ENCODE data around the gene ZMYM3. TPM values are rescaled to one million over a fixed set of nuclear protein-coding genes. Genes with fewer than 3 reads are reported as not detected.

Gene ZMYM3
- total and polyA plus RNA-seq, 2 experiments from 2014 or later = 31.0 to 71.1 TPM

DNA sequence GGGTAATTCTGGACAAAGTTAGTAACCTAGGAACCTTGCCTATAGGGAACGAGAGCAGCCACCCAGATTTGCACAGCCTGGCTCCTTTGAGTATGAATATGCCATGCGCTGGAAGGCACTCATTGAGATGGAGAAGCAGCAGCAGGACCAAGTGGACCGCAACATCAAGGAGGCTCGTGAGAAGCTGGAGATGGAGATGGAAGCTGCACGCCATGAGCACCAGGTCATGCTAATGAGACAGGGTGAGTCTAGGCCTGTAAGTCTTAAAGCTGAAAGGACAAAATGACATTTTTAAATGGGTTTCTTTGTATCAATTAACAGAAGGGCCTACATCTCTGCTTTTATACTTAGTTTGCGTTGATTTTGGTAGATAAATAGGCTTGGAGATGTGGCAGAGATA lies 42.9 kb upstream of the ZMYM3 start (continued):
- TF ChIP-seq, protein P1, sequence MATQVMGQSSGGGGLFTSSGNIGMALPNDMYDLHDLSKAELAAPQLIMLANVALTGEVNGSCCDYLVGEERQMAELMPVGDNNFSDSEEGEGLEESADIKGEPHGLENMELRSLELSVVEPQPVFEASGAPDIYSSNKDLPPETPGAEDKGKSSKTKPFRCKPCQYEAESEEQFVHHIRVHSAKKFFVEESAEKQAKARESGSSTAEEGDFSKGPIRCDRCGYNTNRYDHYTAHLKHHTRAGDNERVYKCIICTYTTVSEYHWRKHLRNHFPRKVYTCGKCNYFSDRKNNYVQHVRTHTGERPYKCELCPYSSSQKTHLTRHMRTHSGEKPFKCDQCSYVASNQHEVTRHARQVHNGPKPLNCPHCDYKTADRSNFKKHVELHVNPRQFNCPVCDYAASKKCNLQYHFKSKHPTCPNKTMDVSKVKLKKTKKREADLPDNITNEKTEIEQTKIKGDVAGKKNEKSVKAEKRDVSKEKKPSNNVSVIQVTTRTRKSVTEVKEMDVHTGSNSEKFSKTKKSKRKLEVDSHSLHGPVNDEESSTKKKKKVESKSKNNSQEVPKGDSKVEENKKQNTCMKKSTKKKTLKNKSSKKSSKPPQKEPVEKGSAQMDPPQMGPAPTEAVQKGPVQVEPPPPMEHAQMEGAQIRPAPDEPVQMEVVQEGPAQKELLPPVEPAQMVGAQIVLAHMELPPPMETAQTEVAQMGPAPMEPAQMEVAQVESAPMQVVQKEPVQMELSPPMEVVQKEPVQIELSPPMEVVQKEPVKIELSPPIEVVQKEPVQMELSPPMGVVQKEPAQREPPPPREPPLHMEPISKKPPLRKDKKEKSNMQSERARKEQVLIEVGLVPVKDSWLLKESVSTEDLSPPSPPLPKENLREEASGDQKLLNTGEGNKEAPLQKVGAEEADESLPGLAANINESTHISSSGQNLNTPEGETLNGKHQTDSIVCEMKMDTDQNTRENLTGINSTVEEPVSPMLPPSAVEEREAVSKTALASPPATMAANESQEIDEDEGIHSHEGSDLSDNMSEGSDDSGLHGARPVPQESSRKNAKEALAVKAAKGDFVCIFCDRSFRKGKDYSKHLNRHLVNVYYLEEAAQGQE (IDR thresholded peaks at IDR 0.05; ENCODE audit: unreplicated experiment) = no peak
- TF ChIP-seq POLR2AphosphoS5 (IDR thresholded peaks at IDR 0.05; ENCODE audit: low read depth) = no peak

DNA sequence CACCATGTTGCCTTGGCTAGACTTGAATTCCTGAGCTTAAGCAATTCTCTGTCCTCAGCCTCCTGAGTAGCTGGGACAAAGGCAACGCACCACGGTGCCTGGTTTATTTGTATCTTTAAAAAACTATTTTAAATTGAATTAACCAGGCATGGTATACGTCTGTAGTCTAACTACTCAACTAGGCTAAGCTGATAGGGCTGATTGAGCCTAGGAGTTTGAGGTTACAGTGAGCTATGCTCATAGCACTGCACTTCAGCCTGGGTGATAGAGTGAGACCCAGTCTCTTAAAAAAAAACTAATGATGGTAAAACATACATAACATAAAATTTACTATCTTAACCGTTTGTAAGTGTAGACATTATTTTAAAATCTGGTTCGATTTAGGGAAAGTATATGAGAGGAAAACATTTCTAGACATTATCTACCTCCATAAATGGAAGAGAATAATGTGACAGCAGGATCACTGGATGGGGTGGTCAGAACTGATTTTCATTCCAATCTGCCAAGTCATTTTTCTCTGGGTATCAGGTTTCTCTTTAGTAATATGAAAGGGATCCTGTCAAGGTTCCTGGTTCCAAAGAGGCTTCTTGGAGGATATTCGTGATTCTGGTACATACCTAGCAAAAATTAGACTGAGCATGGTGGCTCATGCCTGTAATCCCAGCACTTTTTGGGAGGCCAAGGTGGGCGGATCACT lies 38.9 kb upstream of the ZMYM3 start:
- no peak overlapping the region for H2AFZ ChIP-seq
- peaks cover 86% of the 10 kb centered on the region for H3K36me3 Mint-ChIP-seq (ENCODE audit: low read depth)
- H3K4me3 Mint-ChIP-seq = no peak overlapping the region
- TF ChIP-seq POLR2AphosphoS5 (IDR thresholded peaks at IDR 0.05; ENCODE audit: low read depth) (no peak), JUNB (IDR thresholded peaks at IDR 0.05; ENCODE audit: unreplicated experiment) (no peak), EZH2phosphoT487 (IDR thresholded peaks at IDR 0.05; ENCODE audit: unreplicated experiment) (no peak)
- no peaks in the 10 kb centered on the region; the same call in 1 of the 2 replicates for H3K4me1 ChIP-seq (ENCODE audit: insufficient read depth)
- H3K4me2 ChIP-seq = no peak overlapping the region
- H3K79me2 ChIP-seq (replicated peaks; ENCODE audit: insufficient read depth) = peaks cover 44% of the 10 kb centered on the region
- 0 out of 2 replicates have a peak overlapping the region, but pooled peaks have one; percentile 62 for H3K27ac Mint-ChIP-seq
- DNase-seq (ENCODE audit: low spot score) (no peak), ATAC-seq (no peak)
- H3K27me3 Mint-ChIP-seq (ENCODE audit: insufficient read depth, low read depth, poor library complexity) = peaks cover 4% of the 10 kb centered on the region
- peaks cover 16% of the 10 kb centered on the region; the same call in 1 of the 2 replicates for H3F3A ChIP-seq (replicated peaks; ENCODE audit: low read depth)
- H3K27me3 ChIP-seq (ENCODE audit: insufficient read depth) = no peaks in the 10 kb centered on the region
- H3K27ac ChIP-seq (ENCODE audit: low read depth) = peak overlapping the region; percentile 45
- H3K36me3 ChIP-seq (ENCODE audit: insufficient read depth) = peaks cover 64% of the 10 kb centered on the region
- peaks cover 6% of the 10 kb centered on the region for H4K20me1 ChIP-seq (replicated peaks; ENCODE audit: insufficient read depth)
- no peaks in the 10 kb centered on the region for H3K9me3 Mint-ChIP-seq
- H3K4me3 ChIP-seq = no peak overlapping the region
- peaks cover 2% of the 10 kb centered on the region; the same call in 1 of the 3 replicates for H3K4me1 Mint-ChIP-seq
- H3K9me2 ChIP-seq (ENCODE audit: insufficient read depth) = no peaks in the 10 kb centered on the region

DNA sequence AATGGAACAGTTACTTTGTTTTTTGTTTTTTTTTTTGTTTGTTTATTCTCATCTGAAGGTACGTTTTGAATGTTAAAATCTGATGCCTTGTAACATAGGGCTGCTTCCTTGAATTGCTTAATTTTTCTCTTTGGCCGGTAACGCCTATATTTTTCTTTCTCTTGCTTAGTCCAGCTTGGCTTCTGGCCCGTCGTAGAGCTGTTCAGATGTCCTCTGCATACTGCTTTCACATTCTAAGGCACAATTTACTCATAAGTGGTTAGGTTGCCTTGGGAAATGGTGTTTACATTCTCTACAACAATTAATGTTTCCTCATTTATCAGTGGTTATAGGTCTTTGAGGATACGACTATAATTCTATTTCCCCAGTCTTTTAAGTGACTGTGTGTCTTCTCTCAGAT lies 37.4 kb upstream of the ZMYM3 start:
- Mint-ChIP-seq H3K4me3 (no peak overlapping the region), H3K4me1 (peaks cover 2% of the 10 kb centered on the region; the same call in 1 of the 3 replicates), H3K27ac (no peak overlapping the region), H3K9me3 (no peaks in the 10 kb centered on the region), H3K27me3 (ENCODE audit: insufficient read depth, low read depth, poor library complexity) (peaks cover 2% of the 10 kb centered on the region), H3K36me3 (ENCODE audit: low read depth) (peaks cover 86% of the 10 kb centered on the region)
- H3K9me2 ChIP-seq (ENCODE audit: insufficient read depth) = no peaks in the 10 kb centered on the region
- no peak for ATAC-seq
- peaks cover 59% of the 10 kb centered on the region for H3K79me2 ChIP-seq (replicated peaks; ENCODE audit: insufficient read depth)
- peaks cover 12% of the 10 kb centered on the region for H4K20me1 ChIP-seq (replicated peaks; ENCODE audit: insufficient read depth)
- H3K27me3 ChIP-seq (ENCODE audit: insufficient read depth) = no peaks in the 10 kb centered on the region
- DNase-seq (ENCODE audit: low spot score) = no peak
- no peak overlapping the region for H3K4me2 ChIP-seq
- no peak overlapping the region for H2AFZ ChIP-seq
- H3K36me3 ChIP-seq (ENCODE audit: insufficient read depth) = peaks cover 50% of the 10 kb centered on the region
- H3K4me3 ChIP-seq = no peak overlapping the region
- peaks cover 16% of the 10 kb centered on the region; the same call in 1 of the 2 replicates for H3F3A ChIP-seq (replicated peaks; ENCODE audit: low read depth)
- no peaks in the 10 kb centered on the region; the same call in 1 of the 2 replicates for H3K4me1 ChIP-seq (ENCODE audit: insufficient read depth)
- no peak for TF ChIP-seq EZH2phosphoT487 (IDR thresholded peaks at IDR 0.05; ENCODE audit: unreplicated experiment)
- no peak for TF ChIP-seq CREB1 (CRISPR knock-in tag; IDR thresholded peaks at IDR 0.05; ENCODE audit: low read depth)
- H3K27ac ChIP-seq (ENCODE audit: low read depth) = no peak overlapping the region
